Naive thymus-derived CD4-positive, alpha-beta T cell (primary cell): ENCODE data around the gene GCNT3. TPM values are rescaled to one million over a fixed set of nuclear protein-coding genes. Genes with fewer than 3 reads are reported as not detected.

Experiments
- ATAC-seq: fragments of 150-1000 bp; cut with Tn5 transposase; 2 replicates; pipeline ENCODE4 v1.10.0; 2021; ENCODE audit warnings: mild to moderate bottlenecking, moderate library complexity
- CTCF ChIA-PET: fragments of 350-600 bp; sonication (Branson Sonifier 250); formaldehyde crosslinking; loops from one replicate; lab custom pipeline; 2021; ENCODE audit warnings: antibody characterized with exemption; lab: Charles Lee
- POLR2A ChIA-PET: fragments of 350-600 bp; sonication (Branson Sonifier 250); formaldehyde crosslinking; loops from one replicate; lab custom pipeline; 2021; ENCODE audit warnings: antibody characterized with exemption, inconsistent platforms; lab: Charles Lee
- DNase-seq, 9 donors: peaks; one replicate each; pipeline versions ENCODE4 v3.0.0 to v3.0.0-alpha.2; 2020 to 2022; ENCODE audit warnings: mixed read lengths in 1 of 9
- H3K27ac ChIP-seq: one replicate; pipeline ENCODE4 v1.7.0; 2013; ENCODE audit warnings: mild to moderate bottlenecking, low read depth, low read length, moderate library complexity
- H3K27me3 ChIP-seq, 2 donors: one replicate each; pipeline ENCODE4 v1.7.0; 2013; ENCODE audit warnings: low read length in 2 of 2, mild to moderate bottlenecking in 2 of 2, moderate library complexity in 2 of 2; ENCODE audit not compliant: control insufficient read depth in 2 of 2, insufficient read depth in 2 of 2
- H3K36me3 ChIP-seq, 3 experiments: 1 replicate in 2 of 3; 2 replicates in 1 of 3; pipeline ENCODE4 v1.7.0; 2013; ENCODE audit warnings: low read length in 3 of 3, mild to moderate bottlenecking in 3 of 3, moderate library complexity in 1 of 3; ENCODE audit not compliant: insufficient read depth in 3 of 3, control insufficient read depth in 2 of 3
- H3K4me1 ChIP-seq, 2 donors: one replicate each; pipeline ENCODE4 v1.7.0; 2013; ENCODE audit warnings: low read length in 2 of 2, mild to moderate bottlenecking in 2 of 2, moderate library complexity in 1 of 2; ENCODE audit not compliant: control insufficient read depth in 2 of 2, insufficient read depth in 2 of 2
- H3K4me3 ChIP-seq: 2 replicates; pipeline ENCODE4 v1.7.0; 2013; ENCODE audit warnings: mild to moderate bottlenecking, low read length
- H3K9me3 ChIP-seq, 3 experiments: 1 replicate in 2 of 3; 2 replicates in 1 of 3; pipeline ENCODE4 v1.7.0; 2013; ENCODE audit warnings: low read length in 3 of 3; ENCODE audit not compliant: control insufficient read depth in 2 of 3
- H3K27ac Mint-ChIP-seq, 9 donors: one replicate each; pipeline ENCODE4 v1.8.0; 2020 to 2022; ENCODE audit warnings: mixed read lengths in 9 of 9, mild to moderate bottlenecking in 8 of 9, moderate library complexity in 5 of 9, inconsistent platforms in 2 of 9
- H3K27me3 Mint-ChIP-seq, 5 donors: one replicate each; pipeline ENCODE4 v1.8.0; 2021 to 2022; ENCODE audit warnings: mixed read lengths in 5 of 5, mild to moderate bottlenecking in 1 of 5
- H3K36me3 Mint-ChIP-seq, 5 donors: one replicate each; pipeline ENCODE4 v1.8.0; 2020 to 2022; ENCODE audit warnings: mixed read lengths in 5 of 5, mild to moderate bottlenecking in 3 of 5, inconsistent platforms in 1 of 5
- H3K4me1 Mint-ChIP-seq, 7 donors: one replicate each; pipeline ENCODE4 v1.8.0; 2020 to 2022; ENCODE audit warnings: mixed read lengths in 7 of 7, mild to moderate bottlenecking in 3 of 7, inconsistent platforms in 1 of 7
- H3K4me3 Mint-ChIP-seq, 10 donors: one replicate each; pipeline ENCODE4 v1.8.0; 2020 to 2022; ENCODE audit warnings: mild to moderate bottlenecking in 10 of 10, mixed read lengths in 10 of 10, moderate library complexity in 6 of 10, inconsistent platforms in 2 of 10
- H3K9me3 Mint-ChIP-seq, 11 donors: one replicate each; pipeline ENCODE4 v1.8.0; 2020 to 2022; ENCODE audit warnings: mixed read lengths in 11 of 11, mild to moderate bottlenecking in 4 of 11, inconsistent platforms in 1 of 11, moderate library complexity in 1 of 11
- intact Hi-C, 2 donors: fragments of 100-400 bp; cut with micrococcal nuclease; formaldehyde crosslinking; loops; one replicate each; pipeline ENCODE4 v1.15.1; 2023
- polyA plus RNA-seq, 2 donors: library from polyadenylated mRNA; unstranded; fragments of 300-500 nt; fragmentation: Illumina TruSeq; gene quantifications; one replicate each; pipeline ENCODE4 v1.2.3, GENCODE V29; 2021
- total RNA-seq, 6 experiments: library from RNA in 5 of 6; stranded (reverse) in 5 of 6; gene quantifications; 1 replicate in 5 of 6; 2 replicates in 1 of 6; pipeline ENCODE4 v1.2.3 and lab custom pipeline; 2021 to 2026

The GCNT3 gene
- total and polyA plus RNA-seq, 7 experiments from 2014 or later = not detected

DNA sequence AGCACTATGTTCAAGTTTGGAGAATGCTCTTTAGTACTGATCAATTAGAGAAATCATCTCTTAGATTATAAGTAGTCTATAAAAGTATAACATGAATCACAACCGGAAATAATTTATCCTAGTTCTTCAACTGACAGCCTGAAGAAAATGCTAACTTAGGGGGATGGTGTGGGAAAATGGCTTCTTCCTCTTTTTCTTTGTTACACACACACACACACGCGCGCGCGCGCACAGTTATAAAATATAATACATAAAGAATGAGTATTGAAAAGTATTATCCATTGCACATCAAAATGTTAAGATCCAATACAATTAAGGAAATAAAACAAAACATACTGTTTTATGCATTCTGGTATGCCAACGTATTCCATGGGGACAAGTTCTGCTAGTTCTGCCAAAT, 57.0 kb downstream of the GCNT3 start:
- peak overlapping the region in 1 of 9 donors; percentile 50 for H3K27ac Mint-ChIP-seq
- H3K36me3 Mint-ChIP-seq = peaks cover 3 to 28% (median 18%) of the 10 kb centered on the region in 5 donors
- peaks cover 0 to 7% (median 0%) of the 10 kb centered on the region in 7 donors for H3K4me1 Mint-ChIP-seq
- Histone ChIP-seq H3K4me3 (no peak overlapping the region), H3K36me3 (peaks cover 8 to 65% (median 46%) of the 10 kb centered on the region in 3 experiments), H3K27me3 (no peaks in the 10 kb centered on the region), H3K4me1 (no peaks in the 10 kb centered on the region), H3K27ac (no peak overlapping the region), H3K9me3 (no peaks in the 10 kb centered on the region)
- ChIA-PET POLR2A (no interaction called here), CTCF (no interaction called here)
- H3K4me3 Mint-ChIP-seq = no peak overlapping the region
- H3K9me3 Mint-ChIP-seq = no peaks in the 10 kb centered on the region
- no peak for DNase-seq
- intact Hi-C loops = no loop called here
- no peaks in the 10 kb centered on the region for H3K27me3 Mint-ChIP-seq
- ATAC-seq = no peak

Other genes with a start within 250 kb of the GCNT3 start
- 10 to 100 TPM in 2 of 5 experiments, 1 to 10 TPM in 3; 2.3 to 67.1 (median 3.7) TPM for gene MYO1E, start 238.9 kb upstream of the GCNT3 start, total RNA-seq
- not detected for gene MYO1E, start 238.9 kb upstream of the GCNT3 start, polyA plus RNA-seq
- gene FAM81A, start 173.6 kb upstream of the GCNT3 start, total RNA-seq = 1 to 10 TPM in 1 of 5 experiments, under 1 TPM in 2, not detected in 2; 0.27 to 1.1 (median 0.61) TPM
- gene FAM81A, start 173.6 kb upstream of the GCNT3 start, polyA plus RNA-seq = not detected
- gene GTF2A2, start 45.7 kb downstream of the GCNT3 start, total RNA-seq = 100 to 1,000 TPM in 1 of 5 experiments, 10 to 100 TPM in 4; 46.6 to 124 (median 50.1) TPM
- gene GTF2A2, start 45.7 kb downstream of the GCNT3 start, polyA plus RNA-seq = 100 to 1,000 TPM in 1 of 2 donors, 10 to 100 TPM in 1; 84.8 to 135 TPM
- gene BNIP2, start 77.5 kb downstream of the GCNT3 start, total RNA-seq = 100 to 1,000 TPM in 1 of 5 experiments, 10 to 100 TPM in 4; 76.1 to 116 (median 87.0) TPM
- 100 to 1,000 TPM in 1 of 2 donors, 10 to 100 TPM in 1; 98.3 to 109 TPM for gene BNIP2, start 77.5 kb downstream of the GCNT3 start, polyA plus RNA-seq